OCI-LY3 (cell line): ENCODE results near the gene GRIK1.

Experiments
- EZH2phosphoT487 ChIP-seq: fragments of 200-600 bp; shearing (Covaris generic); IDR thresholded peaks from 2 replicates; pipeline ENCODE4 v1.6.1; 2018; ENCODE audit warnings: antibody characterized with exemption, mixed run types, low read depth
- TF ChIP-seq, protein P1 (sequence below): fragments of 200-600, 300-600 bp; sonication (generic); IDR thresholded peaks from 2 replicates; pipeline ENCODE4 v1.5.1; 2014; ENCODE audit warnings: antibody characterized with exemption, low read length, low read depth

GRCh38 chr21:29626801-29627470 is 312.9 kb downstream of the GRIK1 start:
- TF ChIP-seq, protein P1, sequence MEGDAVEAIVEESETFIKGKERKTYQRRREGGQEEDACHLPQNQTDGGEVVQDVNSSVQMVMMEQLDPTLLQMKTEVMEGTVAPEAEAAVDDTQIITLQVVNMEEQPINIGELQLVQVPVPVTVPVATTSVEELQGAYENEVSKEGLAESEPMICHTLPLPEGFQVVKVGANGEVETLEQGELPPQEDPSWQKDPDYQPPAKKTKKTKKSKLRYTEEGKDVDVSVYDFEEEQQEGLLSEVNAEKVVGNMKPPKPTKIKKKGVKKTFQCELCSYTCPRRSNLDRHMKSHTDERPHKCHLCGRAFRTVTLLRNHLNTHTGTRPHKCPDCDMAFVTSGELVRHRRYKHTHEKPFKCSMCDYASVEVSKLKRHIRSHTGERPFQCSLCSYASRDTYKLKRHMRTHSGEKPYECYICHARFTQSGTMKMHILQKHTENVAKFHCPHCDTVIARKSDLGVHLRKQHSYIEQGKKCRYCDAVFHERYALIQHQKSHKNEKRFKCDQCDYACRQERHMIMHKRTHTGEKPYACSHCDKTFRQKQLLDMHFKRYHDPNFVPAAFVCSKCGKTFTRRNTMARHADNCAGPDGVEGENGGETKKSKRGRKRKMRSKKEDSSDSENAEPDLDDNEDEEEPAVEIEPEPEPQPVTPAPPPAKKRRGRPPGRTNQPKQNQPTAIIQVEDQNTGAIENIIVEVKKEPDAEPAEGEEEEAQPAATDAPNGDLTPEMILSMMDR = no peak
- no peak for TF ChIP-seq EZH2phosphoT487
